GM12801 (cell line): ENCODE measurements around the gene HOXD13.

Source experiments
- TF ChIP-seq, protein P1 (sequence below): IDR thresholded peaks from one replicate; pipeline ENCODE4 v1.5.1; 2011; ENCODE audit warnings: control low read depth; ENCODE audit not compliant: insufficient read length; ENCODE audit errors: extremely low read depth

HOXD13 gene

DNA sequence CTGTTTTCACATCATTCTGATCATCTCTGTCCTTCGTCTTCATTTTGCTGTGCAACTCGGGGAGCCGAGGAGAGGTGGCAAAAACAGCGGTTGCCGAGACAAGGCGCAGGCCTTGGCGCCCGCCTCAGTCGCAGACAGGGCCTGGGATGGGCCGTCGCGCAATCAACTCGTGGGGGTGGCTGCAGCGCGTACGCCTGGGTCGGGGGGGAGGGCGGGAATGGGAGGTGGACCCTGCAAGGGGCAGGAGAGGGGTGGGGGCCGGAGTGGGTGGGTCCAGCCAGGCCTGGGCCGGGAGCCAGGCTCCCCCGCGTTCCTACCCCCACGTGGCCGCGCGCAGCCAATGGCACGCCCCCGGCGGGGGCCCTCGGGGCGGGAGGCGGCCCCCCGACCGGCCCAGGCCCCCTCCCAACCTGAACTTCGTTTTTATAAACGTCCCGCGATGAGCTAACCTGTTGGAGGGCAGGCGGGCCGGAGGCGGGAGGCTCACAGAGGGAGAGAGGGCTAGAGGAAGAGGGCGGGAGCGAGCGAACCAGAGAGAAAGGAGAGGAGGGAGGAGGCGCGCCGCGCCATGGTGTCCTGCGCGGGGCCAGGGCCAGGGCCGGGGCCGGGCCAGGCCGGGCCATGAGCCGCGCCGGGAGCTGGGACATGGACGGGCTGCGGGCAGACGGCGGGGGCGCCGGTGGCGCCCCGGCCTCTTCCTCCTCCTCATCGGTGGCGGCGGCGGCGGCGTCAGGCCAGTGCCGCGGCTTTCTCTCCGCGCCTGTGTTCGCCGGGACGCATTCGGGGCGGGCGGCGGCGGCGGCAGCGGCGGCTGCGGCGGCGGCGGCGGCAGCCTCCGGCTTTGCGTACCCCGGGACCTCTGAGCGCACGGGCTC, at the start of gene HOXD13:
TSS of gene HOXD13 (plus strand) at position 452 of the 875 bp plus-strand sequence. CDS start at position 622, 170 bp downstream.
- TF ChIP-seq, protein P1, sequence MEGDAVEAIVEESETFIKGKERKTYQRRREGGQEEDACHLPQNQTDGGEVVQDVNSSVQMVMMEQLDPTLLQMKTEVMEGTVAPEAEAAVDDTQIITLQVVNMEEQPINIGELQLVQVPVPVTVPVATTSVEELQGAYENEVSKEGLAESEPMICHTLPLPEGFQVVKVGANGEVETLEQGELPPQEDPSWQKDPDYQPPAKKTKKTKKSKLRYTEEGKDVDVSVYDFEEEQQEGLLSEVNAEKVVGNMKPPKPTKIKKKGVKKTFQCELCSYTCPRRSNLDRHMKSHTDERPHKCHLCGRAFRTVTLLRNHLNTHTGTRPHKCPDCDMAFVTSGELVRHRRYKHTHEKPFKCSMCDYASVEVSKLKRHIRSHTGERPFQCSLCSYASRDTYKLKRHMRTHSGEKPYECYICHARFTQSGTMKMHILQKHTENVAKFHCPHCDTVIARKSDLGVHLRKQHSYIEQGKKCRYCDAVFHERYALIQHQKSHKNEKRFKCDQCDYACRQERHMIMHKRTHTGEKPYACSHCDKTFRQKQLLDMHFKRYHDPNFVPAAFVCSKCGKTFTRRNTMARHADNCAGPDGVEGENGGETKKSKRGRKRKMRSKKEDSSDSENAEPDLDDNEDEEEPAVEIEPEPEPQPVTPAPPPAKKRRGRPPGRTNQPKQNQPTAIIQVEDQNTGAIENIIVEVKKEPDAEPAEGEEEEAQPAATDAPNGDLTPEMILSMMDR, result no peak

DNA sequence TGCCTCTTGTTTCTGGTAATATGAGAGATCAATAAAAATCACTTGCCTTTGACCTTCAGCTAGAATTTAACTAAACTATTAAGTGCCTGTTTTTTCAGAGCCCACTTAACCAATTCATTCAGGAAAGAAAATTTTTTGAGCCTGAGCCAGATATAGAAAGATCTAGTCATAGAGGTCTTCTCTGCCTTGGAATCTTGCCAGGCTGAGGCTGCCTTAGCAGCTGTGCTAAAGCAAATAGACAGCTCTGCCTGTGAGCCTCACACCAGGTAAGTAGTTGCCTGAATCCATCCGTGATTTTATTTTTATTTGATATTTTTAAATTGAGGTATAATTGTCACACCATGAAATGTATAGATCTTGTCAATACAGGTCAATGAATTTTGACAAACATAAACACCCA, 36.1 kb upstream of the HOXD13 start:
- TF ChIP-seq, protein P1, result no peak

DNA sequence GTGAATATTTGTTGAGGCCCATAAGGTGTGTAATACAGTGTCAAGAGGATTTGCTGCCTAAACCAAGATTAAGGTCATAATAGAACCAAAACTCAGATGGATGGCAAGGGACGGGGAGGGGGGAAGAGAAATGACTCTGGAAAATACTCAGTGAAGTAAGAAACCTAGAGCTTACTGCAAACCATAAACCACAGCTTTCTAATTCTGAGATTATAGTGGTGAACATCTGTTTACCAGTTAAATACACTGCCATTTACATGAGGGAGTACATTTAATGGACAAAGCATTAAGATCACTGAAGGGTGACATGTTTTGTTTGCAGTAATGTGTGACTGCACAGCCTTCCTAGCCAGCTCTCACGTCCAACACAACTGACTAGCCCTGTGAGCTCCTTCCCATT, 28.6 kb upstream of the HOXD13 start:
- TF ChIP-seq, protein P1, result no peak

DNA sequence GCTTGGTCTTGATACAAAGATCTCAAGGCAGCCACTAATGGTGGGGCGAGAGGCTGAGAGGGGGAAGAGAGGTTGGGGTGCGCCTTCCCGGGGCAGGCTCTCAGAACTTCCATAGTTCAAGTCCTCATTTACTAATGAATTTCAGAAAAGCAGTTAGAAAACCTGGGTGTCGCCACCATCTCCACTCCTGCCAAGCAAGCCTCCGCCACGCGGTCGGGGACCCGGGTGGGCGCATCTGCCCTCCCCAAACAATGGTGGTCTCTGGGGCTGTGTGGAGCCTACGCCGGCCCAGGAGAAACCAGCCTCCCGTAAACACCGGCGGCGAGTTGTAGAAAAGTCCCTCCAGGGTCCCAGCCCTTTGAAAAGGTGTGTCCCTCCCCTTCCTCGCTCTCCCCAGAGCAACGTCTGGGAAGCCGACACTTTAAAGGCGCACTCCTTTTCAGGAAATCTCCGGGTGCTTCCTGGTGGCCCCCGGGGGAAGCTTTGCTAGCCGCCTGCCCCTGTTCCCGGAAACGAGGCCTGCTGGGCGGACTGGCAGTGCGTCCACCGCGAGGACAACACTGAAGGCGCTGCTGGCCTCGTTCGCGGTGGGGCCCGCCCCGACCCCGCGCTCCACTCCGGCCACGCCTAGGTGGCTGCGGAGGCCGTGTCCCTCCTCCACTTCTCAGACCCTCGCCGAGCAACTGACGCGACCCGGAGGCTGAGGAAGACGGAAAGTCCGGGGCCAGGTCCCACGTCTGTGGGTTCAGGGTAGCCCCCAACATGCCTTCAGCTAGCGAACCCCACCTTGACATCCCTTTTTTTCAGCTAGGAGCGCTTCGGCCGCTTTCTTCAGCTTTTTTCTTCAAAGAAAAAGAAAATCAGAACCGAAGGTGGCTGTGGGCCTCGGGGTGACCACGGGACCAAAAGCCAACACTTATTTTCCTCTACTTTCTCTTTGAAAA, 25.6 kb upstream of the HOXD13 start:
- TF ChIP-seq, protein P1, result no peak

DNA sequence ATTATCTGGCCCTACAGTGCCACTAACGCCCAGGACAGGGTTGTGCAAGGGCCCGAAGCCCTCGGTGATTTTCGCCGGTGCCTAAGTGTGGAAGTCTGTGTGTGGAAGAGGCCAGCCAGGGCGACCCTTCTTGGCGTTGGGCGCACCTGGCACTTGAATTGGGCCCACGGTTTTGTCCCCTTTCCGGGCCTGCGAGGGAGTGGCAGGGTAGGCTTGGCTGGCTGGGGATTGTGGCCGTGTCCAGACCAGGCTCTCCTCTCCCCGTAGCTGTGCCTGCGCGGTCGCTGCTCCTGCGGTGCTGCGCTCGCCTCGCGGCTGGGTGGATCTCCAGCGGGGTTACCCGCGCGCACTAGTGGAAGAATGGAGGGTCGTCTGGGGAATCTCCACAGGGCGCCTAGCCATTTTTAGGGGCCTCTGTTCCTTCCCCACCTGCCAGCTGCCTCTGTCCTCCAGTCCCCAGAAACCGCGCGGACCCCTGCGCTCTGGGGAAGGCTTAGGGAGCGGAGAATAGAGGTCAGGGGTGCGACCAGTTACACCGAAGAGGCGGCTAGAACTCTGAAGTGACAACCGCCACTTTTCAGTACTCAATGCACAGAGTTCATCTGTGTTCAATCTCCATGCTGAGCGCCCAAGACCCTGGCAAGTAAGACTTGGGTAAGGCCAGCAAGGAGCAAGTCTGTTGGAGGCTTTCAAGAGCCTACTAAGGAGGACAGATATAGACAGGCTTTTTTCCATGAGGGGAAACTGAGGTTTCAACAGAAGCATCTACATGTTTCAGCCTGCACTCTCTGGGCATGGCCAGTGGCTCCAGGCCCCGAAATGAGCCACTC, 24.7 kb upstream of the HOXD13 start:
- TF ChIP-seq, protein P1, result no peak

DNA sequence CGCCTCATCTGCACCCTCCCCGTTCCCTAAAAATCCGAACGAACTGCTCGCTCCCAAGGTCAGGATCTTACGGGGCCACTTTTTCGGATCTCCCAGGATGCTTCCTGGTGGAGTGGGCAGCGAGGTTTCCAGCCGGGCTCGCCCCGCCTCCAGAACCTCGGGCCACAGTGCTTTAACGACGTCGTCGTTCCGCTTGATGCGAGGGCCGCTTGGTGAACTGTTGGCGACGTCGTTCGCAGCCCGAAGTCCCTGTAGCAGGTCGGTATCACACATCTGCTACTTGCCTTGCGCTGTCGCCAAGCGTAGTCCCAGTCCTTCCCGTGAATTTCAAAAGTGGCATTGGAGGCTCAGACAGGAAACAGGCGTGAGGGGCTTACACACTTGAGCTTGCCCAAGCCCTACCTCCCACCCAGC, 24.1 kb upstream of the HOXD13 start:
- TF ChIP-seq, protein P1, result no peak
